ENCODE results near the gene PLEKHA1.

The PLEKHA1 gene

GRCh38 chr10:122374237-122374858 is at the start of gene PLEKHA1:
TSS of gene PLEKHA1 (plus strand) at chr10:122374708. CDS start at chr10:122393201, 18,493 bp downstream.
- DNase-seq (ENCODE audit: low spot score), result peak; percentile 96

GRCh38 chr10:122325235-122325634 is 49.3 kb upstream of the PLEKHA1 start:
- no peak for DNase-seq (ENCODE audit: low spot score)

GRCh38 chr10:122326385-122326784 is 48.1 kb upstream of the PLEKHA1 start:
- no peak for DNase-seq (ENCODE audit: low spot score)

- no peak for DNase-seq (ENCODE audit: low spot score)
Observed at GRCh38 chr10:122326806-122327205, 47.7 kb upstream of the PLEKHA1 start.

GRCh38 chr10:122327237-122328206 is 47.0 kb upstream of the PLEKHA1 start:
- DNase-seq (ENCODE audit: low spot score), result no peak

- no peak for DNase-seq (ENCODE audit: low spot score)
Observed at GRCh38 chr10:122328676-122329075, 45.8 kb upstream of the PLEKHA1 start.

- no peak for DNase-seq (ENCODE audit: low spot score)
Observed at GRCh38 chr10:122329416-122329815, 45.1 kb upstream of the PLEKHA1 start.

- no peak for DNase-seq (ENCODE audit: low spot score)
Observed at GRCh38 chr10:122331100-122331499, 43.4 kb upstream of the PLEKHA1 start.

- DNase-seq (ENCODE audit: low spot score), result no peak
Observed at GRCh38 chr10:122331615-122332446, 42.7 kb upstream of the PLEKHA1 start.

- no peak for DNase-seq (ENCODE audit: low spot score)
Observed at GRCh38 chr10:122333037-122333436, 41.5 kb upstream of the PLEKHA1 start.

- no peak for DNase-seq (ENCODE audit: low spot score)
Observed at GRCh38 chr10:122336332-122336731, 38.2 kb upstream of the PLEKHA1 start.

- no peak for DNase-seq (ENCODE audit: low spot score)
Observed at GRCh38 chr10:122336961-122337360, 37.5 kb upstream of the PLEKHA1 start.

- no peak for DNase-seq (ENCODE audit: low spot score)
Observed at GRCh38 chr10:122338609-122339441, 35.7 kb upstream of the PLEKHA1 start.

GRCh38 chr10:122341141-122341810 is 33.2 kb upstream of the PLEKHA1 start:
- DNase-seq (ENCODE audit: low spot score), result no peak

- DNase-seq (ENCODE audit: low spot score), result peak; percentile 72
Observed at GRCh38 chr10:122342293-122343134, 32.0 kb upstream of the PLEKHA1 start.

- DNase-seq (ENCODE audit: low spot score), result no peak
Observed at GRCh38 chr10:122343135-122343800, 31.2 kb upstream of the PLEKHA1 start.

GRCh38 chr10:122343936-122344335 is 30.6 kb upstream of the PLEKHA1 start:
- DNase-seq (ENCODE audit: low spot score), result no peak

- peak; percentile 10 for DNase-seq (ENCODE audit: low spot score)
Observed at GRCh38 chr10:122344741-122345258, 29.7 kb upstream of the PLEKHA1 start.

- DNase-seq (ENCODE audit: low spot score), result no peak
Observed at GRCh38 chr10:122346326-122346950, 28.1 kb upstream of the PLEKHA1 start.

All from AG08395 (cell line).